Measurements from ENCODE around the gene TSPAN14. TPM values are rescaled to one million over a fixed set of nuclear protein-coding genes. Genes with fewer than 3 reads are reported as not detected.
"Not testable (repeated sequence)": the region's sequence is repeated elsewhere in the genome, so short reads cannot be mapped to it uniquely, and the experiment has no call there.

TSPAN14 gene
- total and polyA plus RNA-seq, 4 donors: 19.9 to 36.8 (median 27.3) TPM

- Histone ChIP-seq H3K4me3 (ENCODE audit: low read depth in 1 of 3, low read length in 3 of 3) (no peak overlapping the region), H3K36me3 (ENCODE audit: control insufficient read depth in 4 of 4, insufficient read depth in 3 of 4, low read depth in 1 of 4, low read length in 3 of 4) (peaks cover 0 to 3% (median 0%) of the 10 kb centered on the region in 4 donors), H3K9me3 (ENCODE audit: control insufficient read depth in 4 of 4, low read length in 3 of 4) (no peaks in the 10 kb centered on the region), H3K4me1 (ENCODE audit: control insufficient read depth in 4 of 4, insufficient read depth in 4 of 4, low read length in 3 of 4) (peaks cover 3 to 18% (median 9%) of the 10 kb centered on the region in 4 donors), H3K27ac (ENCODE audit: low read depth in 1 of 2, low read length in 2 of 2) (no peak overlapping the region), H3K9ac (ENCODE audit: low read depth in 1 of 2, low read length in 2 of 2) (no peak overlapping the region), H3K27me3 (ENCODE audit: control insufficient read depth in 4 of 4, insufficient read depth in 4 of 4, low read length in 3 of 4) (no peaks in the 10 kb centered on the region)
- TF ChIP-seq EGR1 (IDR thresholded peaks at IDR 0.05; ENCODE audit: low read depth in 2 of 2): no peak
- TF ChIP-seq JUND (IDR thresholded peaks at IDR 0.05): no peak
- TF ChIP-seq REST (IDR thresholded peaks at IDR 0.05): no peak
- no peak for TF ChIP-seq RXRA (IDR thresholded peaks at IDR 0.05)
- no peak for TF ChIP-seq ZBTB33 (IDR thresholded peaks at IDR 0.05)
- TF ChIP-seq HNF4A (conservative IDR thresholded peaks at IDR 0.05): no peak
- no peak for TF ChIP-seq YY1 (IDR thresholded peaks at IDR 0.05)
- no peak for TF ChIP-seq TAF1 (conservative IDR thresholded peaks at IDR 0.05)
- TF ChIP-seq GABPA (IDR thresholded peaks at IDR 0.05 in 1 of 2, conservative IDR thresholded peaks at IDR 0.05 in 1 of 2): no peak
- TF ChIP-seq MAX (IDR thresholded peaks at IDR 0.05): no peak
- no peak for TF ChIP-seq ATF3 (IDR thresholded peaks at IDR 0.05)
- TF ChIP-seq FOXA1 (IDR thresholded peaks at IDR 0.05): no peak
- DNase-seq (ENCODE audit: low spot score): no peak
- 74% methylated on average over 2 of the region's 2 CpGs for WGBS
These were observed 20.4 kb downstream of the TSPAN14 start for GRCh38 chr10:80474597-80474910.

- DNase-seq (ENCODE audit: low spot score): no peak
- H3K4me1 ChIP-seq (ENCODE audit: control insufficient read depth in 4 of 4, insufficient read depth in 4 of 4, low read length in 3 of 4): peaks cover 3 to 18% (median 9%) of the 10 kb centered on the region in 4 donors
- H3K27ac ChIP-seq (ENCODE audit: low read depth in 1 of 2, low read length in 2 of 2): no peak overlapping the region
- H3K36me3 ChIP-seq (ENCODE audit: control insufficient read depth in 4 of 4, insufficient read depth in 3 of 4, low read depth in 1 of 4, low read length in 3 of 4): peaks cover 0 to 3% (median 0%) of the 10 kb centered on the region in 4 donors
- no peak overlapping the region for H3K4me3 ChIP-seq (ENCODE audit: low read depth in 1 of 3, low read length in 3 of 3)
- 86% methylated on average over 3 of the region's 3 CpGs for WGBS
- no peaks in the 10 kb centered on the region for H3K27me3 ChIP-seq (ENCODE audit: control insufficient read depth in 4 of 4, insufficient read depth in 4 of 4, low read length in 3 of 4)
- no peaks in the 10 kb centered on the region for H3K9me3 ChIP-seq (ENCODE audit: control insufficient read depth in 4 of 4, low read length in 3 of 4)
- H3K9ac ChIP-seq (ENCODE audit: low read depth in 1 of 2, low read length in 2 of 2): no peak overlapping the region
- TF ChIP-seq EGR1 (IDR thresholded peaks at IDR 0.05; ENCODE audit: low read depth in 2 of 2) (no peak), TAF1 (conservative IDR thresholded peaks at IDR 0.05) (no peak), NR2F2 (IDR thresholded peaks at IDR 0.05) (no peak), JUND (IDR thresholded peaks at IDR 0.05) (no peak), RXRA (IDR thresholded peaks at IDR 0.05) (no peak), ZBTB33 (IDR thresholded peaks at IDR 0.05) (no peak), HNF4G (IDR thresholded peaks at IDR 0.05) (no peak), MAX (IDR thresholded peaks at IDR 0.05) (no peak), FOXA1 (IDR thresholded peaks at IDR 0.05) (no peak), CTCF (IDR thresholded peaks at IDR 0.05; ENCODE audit: low read depth, low read length, missing input control) (no peak), ATF3 (IDR thresholded peaks at IDR 0.05) (no peak), GABPA (IDR thresholded peaks at IDR 0.05 in 1 of 2, conservative IDR thresholded peaks at IDR 0.05 in 1 of 2) (no peak), YY1 (IDR thresholded peaks at IDR 0.05) (no peak), RAD21 (IDR thresholded peaks at IDR 0.05) (no peak), SP1 (IDR thresholded peaks at IDR 0.05) (no peak)
These were observed 20.8 kb downstream of the TSPAN14 start for GRCh38 chr10:80474941-80475340.

- not testable (repeated sequence) for H3K27me3 ChIP-seq (ENCODE audit: control insufficient read depth in 4 of 4, insufficient read depth in 4 of 4, low read length in 3 of 4); H3K9ac ChIP-seq (ENCODE audit: low read depth in 1 of 2, low read length in 2 of 2); H3K36me3 ChIP-seq (ENCODE audit: control insufficient read depth in 4 of 4, insufficient read depth in 3 of 4, low read depth in 1 of 4, low read length in 3 of 4); H3K9me3 ChIP-seq (ENCODE audit: control insufficient read depth in 4 of 4, low read length in 3 of 4); DNase-seq (ENCODE audit: low spot score); H3K4me3 ChIP-seq (ENCODE audit: low read depth in 1 of 3, low read length in 3 of 3); H3K27ac ChIP-seq (ENCODE audit: low read depth in 1 of 2, low read length in 2 of 2)
- WGBS: 97% methylated on average over 7 of the region's 7 CpGs
- peaks cover 3 to 18% (median 9%) of the 10 kb centered on the region in 4 donors for H3K4me1 ChIP-seq (ENCODE audit: control insufficient read depth in 4 of 4, insufficient read depth in 4 of 4, low read length in 3 of 4)
These were observed 21.5 kb downstream of the TSPAN14 start for GRCh38 chr10:80475641-80476040.
